ENCODE results near the gene SOS2.

SOS2 gene

GRCh38 chr14:50210074-50210473 is 21.3 kb downstream of the SOS2 start:
- no peak for ATAC-seq (ENCODE audit: low read depth)
- Histone ChIP-seq H3K36me3 (ENCODE audit: low read depth) (no peaks in the 10 kb centered on the region), H3K27me3 (ENCODE audit: insufficient read depth, poor library complexity, severe bottlenecking) (no peaks in the 10 kb centered on the region), H3K4me1 (ENCODE audit: insufficient read depth, poor library complexity, severe bottlenecking) (no peaks in the 10 kb centered on the region), H3K9me3 (ENCODE audit: severe bottlenecking) (no peaks in the 10 kb centered on the region), H3K27ac (ENCODE audit: poor library complexity, severe bottlenecking) (no peak overlapping the region), H3K4me3 (ENCODE audit: severe bottlenecking) (no peak overlapping the region)
- no peak for DNase-seq (ENCODE audit: low spot score)
- no peak for TF ChIP-seq CTCF (IDR thresholded peaks at IDR 0.05; ENCODE audit: poor library complexity, severe bottlenecking)

- H3K4me1 ChIP-seq (ENCODE audit: insufficient read depth, poor library complexity, severe bottlenecking) = no peaks in the 10 kb centered on the region
- H3K27me3 ChIP-seq (ENCODE audit: insufficient read depth, poor library complexity, severe bottlenecking) = no peaks in the 10 kb centered on the region
- H3K4me3 ChIP-seq (ENCODE audit: severe bottlenecking) = no peak overlapping the region
- no peak overlapping the region for H3K27ac ChIP-seq (ENCODE audit: poor library complexity, severe bottlenecking)
- H3K36me3 ChIP-seq (ENCODE audit: low read depth) = peaks cover 41% of the 10 kb centered on the region
- no peak for TF ChIP-seq CTCF (IDR thresholded peaks at IDR 0.05; ENCODE audit: poor library complexity, severe bottlenecking)
- no peaks in the 10 kb centered on the region for H3K9me3 ChIP-seq (ENCODE audit: severe bottlenecking)
- DNase-seq (ENCODE audit: low spot score) = no peak
- ATAC-seq (ENCODE audit: low read depth) = no peak
These were observed 32.9 kb downstream of the SOS2 start for GRCh38 chr14:50198499-50198898.

GRCh38 chr14:50191499-50191898 is 39.9 kb downstream of the SOS2 start:
- ATAC-seq (ENCODE audit: low read depth) = no peak
- no peak for DNase-seq (ENCODE audit: low spot score)
- no peak for TF ChIP-seq CTCF (IDR thresholded peaks at IDR 0.05; ENCODE audit: poor library complexity, severe bottlenecking)
- Histone ChIP-seq H3K9me3 (ENCODE audit: severe bottlenecking) (no peaks in the 10 kb centered on the region), H3K4me3 (ENCODE audit: severe bottlenecking) (no peak overlapping the region), H3K4me1 (ENCODE audit: insufficient read depth, poor library complexity, severe bottlenecking) (no peaks in the 10 kb centered on the region), H3K27me3 (ENCODE audit: insufficient read depth, poor library complexity, severe bottlenecking) (no peaks in the 10 kb centered on the region), H3K36me3 (ENCODE audit: low read depth) (peaks cover 24% of the 10 kb centered on the region), H3K27ac (ENCODE audit: poor library complexity, severe bottlenecking) (no peak overlapping the region)

GRCh38 chr14:50186107-50186506 is 45.3 kb downstream of the SOS2 start:
- TF ChIP-seq CTCF (IDR thresholded peaks at IDR 0.05; ENCODE audit: poor library complexity, severe bottlenecking) = no peak
- Histone ChIP-seq H3K36me3 (ENCODE audit: low read depth) (peaks cover 50% of the 10 kb centered on the region), H3K27me3 (ENCODE audit: insufficient read depth, poor library complexity, severe bottlenecking) (no peaks in the 10 kb centered on the region), H3K4me1 (ENCODE audit: insufficient read depth, poor library complexity, severe bottlenecking) (no peaks in the 10 kb centered on the region), H3K9me3 (ENCODE audit: severe bottlenecking) (no peaks in the 10 kb centered on the region), H3K4me3 (ENCODE audit: severe bottlenecking) (no peak overlapping the region), H3K27ac (ENCODE audit: poor library complexity, severe bottlenecking) (no peak overlapping the region)
- DNase-seq (ENCODE audit: low spot score) (no peak), ATAC-seq (ENCODE audit: low read depth) (no peak)

- DNase-seq (ENCODE audit: low spot score) (no peak), ATAC-seq (ENCODE audit: low read depth) (no peak)
- Histone ChIP-seq H3K27ac (ENCODE audit: poor library complexity, severe bottlenecking) (no peak overlapping the region), H3K27me3 (ENCODE audit: insufficient read depth, poor library complexity, severe bottlenecking) (no peaks in the 10 kb centered on the region), H3K36me3 (ENCODE audit: low read depth) (peaks cover 20% of the 10 kb centered on the region), H3K4me3 (ENCODE audit: severe bottlenecking) (no peak overlapping the region), H3K9me3 (ENCODE audit: severe bottlenecking) (no peaks in the 10 kb centered on the region), H3K4me1 (ENCODE audit: insufficient read depth, poor library complexity, severe bottlenecking) (no peaks in the 10 kb centered on the region)
- TF ChIP-seq CTCF (IDR thresholded peaks at IDR 0.05; ENCODE audit: poor library complexity, severe bottlenecking) = no peak
These were observed 57.5 kb downstream of the SOS2 start for GRCh38 chr14:50173891-50174290.
